HG03196 (cell line): ENCODE data around the gene UGT2B7.
"Not testable (repeated sequence)": the region's sequence is repeated elsewhere in the genome, so short reads cannot be mapped to it uniquely, and the experiment has no call there.

Experiments used
- ATAC-seq: cut with Tn5 transposase; IDR thresholded peaks from one replicate; pipeline ENCODE4 v1.9.1; 2021; ENCODE audit not compliant: unreplicated experiment

Gene UGT2B7

GRCh38 chr4:69078852-69079251 is 17.4 kb upstream of the UGT2B7 start:
- no peak for ATAC-seq

- no peak for ATAC-seq
Observed at GRCh38 chr4:69088473-69088872, 7.8 kb upstream of the UGT2B7 start.

GRCh38 chr4:69089388-69089787 is 6.9 kb upstream of the UGT2B7 start:
- ATAC-seq = no peak

GRCh38 chr4:69092190-69092589 is 4.1 kb upstream of the UGT2B7 start:
- ATAC-seq = no peak

- ATAC-seq = no peak
Observed at GRCh38 chr4:69092980-69093568, 3.2 kb upstream of the UGT2B7 start.

- ATAC-seq = no peak
Observed at GRCh38 chr4:69093681-69094080, 2.6 kb upstream of the UGT2B7 start.

- no peak for ATAC-seq
Observed at GRCh38 chr4:69095301-69095731, 958 bp upstream of the UGT2B7 start.

GRCh38 chr4:69096810-69097209 is 536 bp downstream of the UGT2B7 start:
- no peak for ATAC-seq

- no peak for ATAC-seq
Observed at GRCh38 chr4:69098470-69098869, 2.2 kb downstream of the UGT2B7 start.

GRCh38 chr4:69099910-69100309 is 3.6 kb downstream of the UGT2B7 start:
- ATAC-seq = no peak

GRCh38 chr4:69102668-69103067 is 6.4 kb downstream of the UGT2B7 start:
- not testable (repeated sequence) for ATAC-seq

- ATAC-seq = no peak
Observed at GRCh38 chr4:69104719-69105275, 8.5 kb downstream of the UGT2B7 start.

- ATAC-seq = not testable (repeated sequence)
Observed at GRCh38 chr4:69115151-69115850, 19.0 kb downstream of the UGT2B7 start.

GRCh38 chr4:69115851-69116213 is 19.6 kb downstream of the UGT2B7 start:
- no peak for ATAC-seq

GRCh38 chr4:69116645-69117321 is 20.5 kb downstream of the UGT2B7 start:
- ATAC-seq = no peak

GRCh38 chr4:69120870-69121269 is 24.6 kb downstream of the UGT2B7 start:
- no peak for ATAC-seq

GRCh38 chr4:69122476-69122875 is 26.2 kb downstream of the UGT2B7 start:
- ATAC-seq = no peak

GRCh38 chr4:69124941-69125340 is 28.7 kb downstream of the UGT2B7 start:
- no peak for ATAC-seq

- no peak for ATAC-seq
Observed at GRCh38 chr4:69126024-69126423, 29.8 kb downstream of the UGT2B7 start.

- ATAC-seq = no peak
Observed at GRCh38 chr4:69133993-69134392, 37.7 kb downstream of the UGT2B7 start.

GRCh38 chr4:69134471-69134870 is 38.2 kb downstream of the UGT2B7 start:
- ATAC-seq = no peak

GRCh38 chr4:69141320-69141719 is 45.0 kb downstream of the UGT2B7 start:
- no peak for ATAC-seq
